NCI-H2171 (cell line): ENCODE measurements around the gene HTR2A.

Experiments used
- DNase-seq: peaks from one replicate; lab custom pipeline; 2025; lab: John Stamatoyannopoulos, UW

HTR2A gene

DNA sequence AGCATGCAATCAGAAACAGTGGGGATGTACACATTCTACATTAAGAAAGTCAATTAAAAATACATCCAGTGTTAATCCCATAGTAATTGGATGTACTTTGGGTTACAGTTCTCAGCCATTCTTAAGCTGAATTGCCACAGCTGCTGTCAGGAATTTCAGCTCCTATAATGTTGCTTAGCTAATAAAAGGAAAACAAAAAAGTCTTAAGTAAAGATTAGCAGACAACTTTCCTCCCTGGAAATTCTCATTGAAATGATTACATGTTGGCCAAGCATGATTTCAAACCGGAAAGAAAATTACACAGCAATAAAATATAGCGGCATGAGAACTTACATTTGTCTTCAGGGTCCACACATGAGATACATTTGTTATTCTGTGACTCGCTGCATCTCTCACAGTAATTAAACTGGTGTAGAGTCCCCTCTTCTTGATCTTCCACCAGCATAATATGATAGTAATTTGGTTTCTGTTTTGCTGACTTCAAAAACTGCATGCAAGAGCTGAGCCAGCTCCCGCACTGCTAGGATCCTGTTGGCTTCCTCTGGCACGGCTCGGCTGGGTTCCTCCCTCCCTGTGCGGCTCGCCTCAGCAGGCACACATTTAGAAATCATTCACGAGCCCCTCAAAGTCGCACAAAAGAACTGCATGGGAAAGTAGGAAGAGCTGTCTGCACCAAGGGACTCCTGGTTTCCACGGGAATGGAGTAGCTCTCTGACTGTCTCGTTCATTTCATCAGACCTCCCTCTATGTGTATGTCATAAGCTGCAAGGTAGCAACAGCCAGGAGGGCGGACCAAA is at the start of gene HTR2A:
TSS of gene HTR2A (minus strand) at position 713 of the 797 bp plus-strand sequence. CDS start 1,147 bp downstream, outside the sequence.
- DNase-seq: no peak

DNA sequence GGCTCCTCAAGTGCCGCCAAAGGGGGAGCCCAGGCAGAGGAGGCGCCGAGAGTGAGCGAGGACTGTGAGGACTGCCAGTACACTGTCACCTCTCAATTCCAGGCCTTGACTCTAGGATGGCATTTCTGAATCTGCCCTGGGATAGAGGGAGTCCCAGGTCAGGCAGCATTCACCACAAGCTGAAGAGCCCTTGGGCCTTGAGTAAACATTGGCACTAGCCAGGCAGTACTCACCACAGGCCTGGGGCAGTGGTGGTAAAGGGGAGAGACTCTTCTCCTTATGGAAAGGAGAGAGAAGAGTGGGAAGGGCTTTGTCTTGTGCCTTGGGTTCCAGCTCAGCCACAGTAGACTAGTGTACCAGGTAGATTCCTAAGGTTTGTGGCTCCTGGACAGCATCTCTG is 39.7 kb upstream of the HTR2A start:
- no peak for DNase-seq

DNA sequence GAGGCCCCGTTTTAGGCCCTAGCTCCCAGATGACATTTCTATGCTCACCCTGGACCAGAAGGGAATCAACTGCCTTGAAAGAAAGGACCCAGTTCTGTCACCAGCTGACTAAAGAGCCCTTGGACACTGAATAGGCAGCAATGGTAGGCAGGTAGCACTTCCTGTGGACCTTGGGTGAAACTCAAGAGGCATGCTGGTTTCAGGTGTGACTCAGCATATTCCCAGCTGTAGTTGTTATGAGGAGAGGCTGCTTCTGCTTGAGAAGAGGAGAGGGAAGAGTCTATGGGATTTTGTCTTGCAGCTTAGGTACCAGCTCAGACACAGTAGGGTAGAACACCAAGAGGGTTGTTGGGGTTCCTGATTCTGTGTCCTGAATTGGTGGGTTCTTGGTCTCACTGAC is 37.9 kb upstream of the HTR2A start:
- DNase-seq: no peak

DNA sequence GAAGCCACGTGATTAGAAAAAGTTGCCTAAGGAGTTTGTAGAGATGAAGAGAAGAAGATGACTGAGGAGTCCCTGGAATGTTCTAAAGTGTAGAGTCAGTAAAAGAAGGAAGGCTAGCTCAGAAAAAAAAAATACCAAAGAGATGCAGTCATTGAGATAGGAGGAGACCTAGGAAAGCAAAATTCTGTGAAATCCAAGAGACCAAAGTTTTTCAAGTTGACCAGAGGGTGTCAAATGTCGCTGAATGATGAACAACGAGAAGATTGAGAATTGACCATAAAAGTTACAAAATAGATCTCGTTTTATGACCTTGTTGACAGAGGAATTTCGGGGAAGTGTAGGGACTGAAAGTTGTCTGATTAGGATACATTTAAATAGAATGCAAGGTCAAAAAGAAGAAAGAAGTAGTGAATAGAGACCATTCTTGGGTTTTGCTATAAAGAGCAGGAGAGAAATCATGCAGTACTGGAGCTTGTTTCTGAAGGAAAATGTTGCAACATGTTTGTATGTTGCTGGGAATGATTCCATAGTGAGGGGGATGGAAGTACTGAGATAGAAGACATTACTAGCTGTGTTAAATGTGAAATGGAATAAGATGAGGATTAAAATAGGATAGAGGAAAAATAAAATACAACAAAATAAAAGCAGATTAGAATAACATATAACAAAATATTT is 30.2 kb upstream of the HTR2A start:
- DNase-seq: no peak

DNA sequence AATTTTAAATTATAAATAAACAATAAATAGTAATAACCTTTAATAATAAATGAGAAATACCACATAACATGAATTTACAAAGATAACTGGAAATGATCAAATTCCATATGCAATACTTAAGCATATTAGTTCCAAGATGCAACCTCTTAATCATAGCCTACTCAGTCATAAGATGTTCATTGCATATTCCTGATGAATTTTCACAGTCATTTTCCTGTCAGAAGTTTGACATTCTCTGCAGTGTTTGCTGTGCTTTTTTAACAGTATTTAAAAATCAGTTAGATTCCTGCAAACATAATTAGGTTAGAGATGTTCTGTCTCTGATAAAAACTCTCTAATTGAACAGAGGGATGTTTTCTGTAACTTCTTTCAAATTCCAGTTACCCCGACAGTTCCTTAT is 28.6 kb upstream of the HTR2A start:
- no peak for DNase-seq

DNA sequence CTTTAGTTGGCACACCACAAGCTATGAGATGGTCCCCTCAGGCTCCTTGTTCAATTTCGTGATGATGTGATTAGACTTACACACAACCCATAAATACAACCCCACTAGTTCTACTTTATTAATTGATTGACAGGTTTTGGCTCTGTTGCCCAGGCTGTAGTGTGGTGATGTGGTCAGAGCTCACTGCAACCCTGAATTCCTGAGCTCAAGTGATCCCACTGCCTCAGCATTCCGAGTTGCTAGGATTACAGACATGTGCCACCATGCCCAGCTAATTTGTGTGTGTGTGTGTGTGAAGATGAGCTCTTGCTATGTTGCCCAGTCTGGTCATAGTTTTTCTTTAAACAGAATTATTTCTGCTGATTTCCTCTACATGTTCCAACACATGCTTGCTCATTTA is 17.5 kb upstream of the HTR2A start:
- no peak for DNase-seq

DNA sequence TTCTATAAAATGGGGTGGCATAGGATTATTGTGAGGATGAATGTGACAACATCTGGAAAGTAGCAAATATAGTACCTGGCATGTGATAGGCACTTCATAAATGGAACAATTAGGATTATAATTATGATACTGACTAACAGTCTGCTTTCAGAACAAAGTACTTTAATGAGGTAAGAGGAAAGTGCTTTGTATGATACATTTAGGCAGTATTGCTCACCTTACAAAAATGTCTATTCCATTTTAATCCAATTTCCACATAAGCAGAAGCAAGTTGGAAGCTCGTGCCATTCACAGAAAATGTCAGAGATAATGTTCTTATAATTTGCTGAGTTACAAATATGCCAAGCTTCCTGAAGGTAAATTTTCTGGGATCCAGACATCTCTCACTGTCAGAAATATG is 16.9 kb upstream of the HTR2A start:
- DNase-seq: no peak

DNA sequence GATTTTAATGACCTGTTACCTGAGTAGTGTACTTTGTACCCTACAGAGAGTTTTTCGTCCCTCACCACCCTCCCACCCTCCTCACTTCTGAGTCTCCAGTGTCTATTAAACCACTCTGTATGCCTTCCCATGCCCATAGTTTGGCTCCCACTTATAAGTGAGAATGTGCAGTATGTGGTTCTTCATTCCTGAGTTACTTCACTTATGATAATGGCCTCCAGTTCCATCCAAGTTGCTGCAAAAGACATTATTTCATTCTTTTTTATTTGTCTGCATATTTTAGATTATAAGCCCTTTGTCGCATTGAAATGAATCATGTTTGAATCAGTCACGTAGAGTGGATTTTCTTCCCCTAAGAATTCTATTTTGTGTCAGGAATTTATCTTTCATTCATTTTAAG is 12.2 kb upstream of the HTR2A start:
- DNase-seq: no peak

DNA sequence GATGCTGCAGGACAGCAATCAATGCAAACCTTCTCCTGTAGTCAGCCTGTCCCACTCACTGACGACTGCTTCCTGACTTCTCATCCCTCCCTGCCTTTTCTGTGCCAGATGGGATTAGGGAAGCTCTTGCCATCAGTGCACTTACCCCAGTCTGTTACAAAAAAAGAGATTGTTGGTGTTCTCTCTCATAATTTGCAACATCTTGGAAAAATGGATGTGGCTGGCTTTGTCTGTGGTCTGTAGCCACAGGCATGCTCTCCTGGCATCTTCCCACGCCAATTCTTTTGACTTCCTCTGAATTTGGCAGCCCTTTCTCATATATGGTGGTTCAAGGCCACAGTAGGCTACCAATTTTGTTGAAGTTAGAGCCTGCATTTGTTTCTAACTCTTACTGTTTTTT is 11.6 kb upstream of the HTR2A start:
- DNase-seq: no peak

DNA sequence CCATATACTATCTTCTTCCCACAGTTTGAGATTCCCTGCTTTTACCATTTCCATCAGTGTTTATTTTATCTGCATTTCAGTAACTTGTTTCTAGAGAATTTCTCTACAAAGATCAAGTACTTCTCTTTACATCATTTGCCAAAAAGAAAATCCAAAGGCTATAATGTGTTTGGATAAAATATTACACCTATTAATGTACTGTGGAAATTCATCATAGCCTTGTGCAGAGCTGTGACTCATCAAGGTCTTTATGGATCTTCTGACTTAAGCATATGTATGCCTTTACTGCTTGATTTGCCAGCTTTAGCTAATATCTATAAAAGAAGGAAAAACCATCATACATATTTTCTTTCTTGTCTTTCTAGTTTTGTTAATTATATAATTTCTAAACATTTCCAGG is 9.6 kb upstream of the HTR2A start:
- no peak for DNase-seq

DNA sequence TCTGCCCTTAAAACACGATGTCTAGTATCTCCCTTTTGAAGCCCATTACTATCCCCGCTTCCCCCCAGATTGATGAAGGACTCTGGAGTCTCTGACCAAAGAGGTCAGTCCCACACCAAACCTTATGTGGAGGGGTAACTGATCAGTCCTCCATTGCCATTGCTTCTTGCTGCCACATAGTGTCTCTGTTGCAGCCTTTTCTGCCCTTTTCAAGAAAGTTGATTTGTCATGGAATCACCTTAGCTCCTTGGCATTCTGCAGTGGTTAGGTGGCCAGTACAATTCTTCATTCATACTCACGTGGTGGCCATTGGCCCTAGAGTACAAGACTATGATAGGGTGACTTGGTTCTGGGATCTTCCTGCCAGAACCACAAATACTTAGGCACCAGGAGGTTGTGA is 8.4 kb upstream of the HTR2A start:
- DNase-seq: no peak

DNA sequence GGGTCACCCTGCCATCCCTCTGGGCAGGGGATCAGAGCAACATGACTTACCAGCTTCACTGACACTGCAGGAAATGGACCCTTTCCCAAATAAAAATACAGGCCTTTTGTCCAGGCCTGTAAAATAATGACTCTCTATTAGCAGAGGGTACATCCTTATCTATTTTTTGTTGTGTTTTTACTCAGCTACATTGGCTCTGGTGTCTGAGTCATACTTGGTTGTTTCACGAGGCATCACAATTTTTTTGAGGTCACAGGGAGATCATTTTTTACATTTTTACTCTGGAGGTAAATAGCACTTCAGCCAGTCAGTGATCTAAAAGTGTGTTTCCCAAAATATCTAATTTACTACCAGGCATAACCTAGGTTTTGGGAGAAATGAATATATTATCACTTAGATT is 6.9 kb upstream of the HTR2A start:
- no peak for DNase-seq

DNA sequence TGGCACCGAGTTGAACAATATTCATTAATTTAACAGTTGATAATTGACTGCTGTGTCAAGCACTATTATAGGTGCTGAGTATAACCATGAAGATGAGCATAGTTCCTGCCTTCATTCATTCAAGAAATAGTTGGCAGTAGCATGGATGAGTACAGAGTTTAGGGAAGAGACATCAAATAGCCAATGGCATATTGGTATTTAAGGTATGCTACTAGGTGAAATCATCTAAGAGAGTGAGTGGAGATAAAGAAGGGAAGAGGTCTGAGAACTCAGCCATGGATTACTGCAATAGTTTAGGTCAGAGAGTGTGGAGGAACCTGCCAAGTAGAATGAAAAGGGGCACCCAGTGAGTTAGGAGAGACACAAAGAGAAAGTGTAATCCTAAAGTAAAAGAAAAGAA is 4.9 kb upstream of the HTR2A start:
- DNase-seq: no peak

DNA sequence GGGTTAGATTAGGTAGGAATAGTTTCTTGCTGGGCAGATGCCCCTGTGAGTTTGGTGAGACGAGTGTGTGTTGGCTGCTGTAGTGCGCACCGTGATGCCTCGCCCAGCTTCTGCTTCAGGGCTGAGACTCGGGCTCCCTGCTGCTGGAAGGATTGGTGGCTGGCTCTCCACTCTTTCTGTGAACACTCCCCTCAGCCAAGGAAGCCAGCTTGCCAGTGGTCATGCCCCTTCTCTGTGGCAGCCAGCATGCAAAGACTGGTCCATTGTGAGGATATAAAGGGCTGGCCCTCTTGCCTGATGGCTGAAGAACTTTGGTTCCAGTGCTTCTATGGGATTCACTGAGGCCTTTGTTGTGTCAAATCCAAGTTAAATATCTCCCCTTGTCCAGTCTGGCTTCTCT is 2.9 kb upstream of the HTR2A start:
- no peak for DNase-seq

DNA sequence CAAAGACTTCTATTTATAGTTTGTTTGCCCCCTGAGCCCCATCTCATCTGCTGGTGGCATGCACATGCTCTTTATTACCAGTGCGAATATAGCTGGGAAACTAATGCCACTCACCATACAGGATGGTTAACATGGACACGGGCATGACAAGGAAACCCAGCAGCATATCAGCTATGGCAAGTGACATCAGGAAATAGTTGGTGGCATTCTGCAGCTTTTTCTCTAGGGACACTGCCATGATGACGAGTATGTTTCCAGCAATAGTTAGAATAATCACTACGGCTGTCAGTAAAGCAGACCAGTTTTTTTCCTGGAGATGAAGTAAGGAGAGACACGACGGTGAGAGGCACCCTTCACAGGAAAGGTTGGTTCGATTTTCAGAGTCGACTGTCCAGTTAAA is 1.5 kb downstream of the HTR2A start:
- no peak for DNase-seq

DNA sequence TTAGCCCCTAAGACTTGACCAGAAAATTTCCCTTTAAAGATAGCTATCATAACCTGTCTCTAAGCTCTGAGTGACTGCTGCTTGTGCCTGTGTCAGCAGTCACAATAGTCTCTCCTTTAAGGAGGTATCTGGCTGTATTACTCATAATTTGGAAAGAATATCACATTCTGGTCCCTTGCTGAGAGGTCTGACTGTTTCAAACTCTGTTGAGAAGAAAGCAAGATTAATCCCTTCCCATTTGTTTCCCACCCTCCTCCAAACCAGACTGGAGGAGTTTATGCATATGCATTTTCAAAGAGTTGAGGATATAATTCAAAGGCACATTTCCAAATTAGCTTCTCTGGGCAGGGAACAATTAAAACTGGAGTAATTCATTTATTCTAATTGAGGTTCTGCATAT is 2.3 kb downstream of the HTR2A start:
- no peak for DNase-seq

DNA sequence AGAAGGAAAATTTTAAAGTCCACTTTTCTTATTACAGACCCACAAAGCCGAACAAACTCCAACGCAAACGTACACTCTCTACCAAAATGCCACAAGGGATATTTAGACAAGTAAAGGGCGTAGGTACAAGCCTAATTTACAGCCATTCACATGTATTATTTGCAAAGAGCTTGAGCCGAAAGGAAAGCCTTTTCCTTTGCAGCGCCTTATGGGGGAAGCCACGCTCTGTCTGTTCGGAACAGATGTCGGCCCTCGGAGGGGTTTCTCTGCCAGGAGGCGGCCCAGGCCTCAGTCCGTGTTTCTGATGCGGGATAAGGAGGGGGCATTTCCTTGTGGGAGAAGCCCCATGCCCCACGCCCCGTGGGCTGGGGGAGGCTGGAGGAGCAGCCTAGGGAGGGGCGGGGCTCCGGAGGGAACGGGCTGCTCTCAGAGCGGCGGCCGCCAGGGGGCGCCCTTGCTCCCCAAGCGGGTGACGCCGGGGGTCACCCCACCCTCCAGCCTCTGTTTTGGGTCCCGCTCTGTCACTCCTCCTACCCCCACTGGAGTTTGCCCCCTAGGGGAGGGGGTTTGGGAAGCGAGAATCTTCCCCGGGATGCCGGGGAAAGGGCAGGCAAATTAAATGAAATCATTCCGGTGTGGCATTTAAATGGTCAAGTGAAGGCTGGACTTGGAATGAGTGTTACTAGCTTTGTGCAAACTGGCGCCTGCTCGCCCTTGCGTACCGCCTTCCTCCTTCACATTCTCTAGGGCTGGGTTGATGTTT is 2.9 kb downstream of the HTR2A start:
- DNase-seq: no peak

DNA sequence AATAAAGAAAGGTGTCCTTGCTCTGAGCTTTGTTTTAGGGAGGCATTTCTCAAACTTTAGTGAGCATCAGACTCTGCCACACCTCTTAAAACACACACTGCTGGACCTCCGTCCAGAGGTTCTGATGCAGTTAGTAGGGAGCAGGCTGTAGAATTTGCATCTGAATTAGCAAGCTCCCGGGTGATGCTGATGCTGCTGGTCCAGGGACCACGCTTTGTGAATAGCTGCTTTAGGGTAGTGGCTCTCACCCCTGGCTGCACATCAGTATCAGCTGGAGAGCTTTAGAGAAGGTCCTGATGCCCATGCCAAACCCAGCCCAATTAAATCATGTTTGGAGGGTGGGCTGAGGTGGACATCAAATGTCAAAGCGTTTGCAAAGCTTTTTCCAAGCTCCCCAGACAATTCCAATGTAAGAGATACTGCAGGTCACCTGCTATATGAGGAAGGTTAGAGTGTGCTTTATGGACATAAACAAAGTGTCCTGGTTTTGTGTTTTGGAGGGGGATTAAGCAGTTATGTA is 3.6 kb downstream of the HTR2A start:
- DNase-seq: no peak

DNA sequence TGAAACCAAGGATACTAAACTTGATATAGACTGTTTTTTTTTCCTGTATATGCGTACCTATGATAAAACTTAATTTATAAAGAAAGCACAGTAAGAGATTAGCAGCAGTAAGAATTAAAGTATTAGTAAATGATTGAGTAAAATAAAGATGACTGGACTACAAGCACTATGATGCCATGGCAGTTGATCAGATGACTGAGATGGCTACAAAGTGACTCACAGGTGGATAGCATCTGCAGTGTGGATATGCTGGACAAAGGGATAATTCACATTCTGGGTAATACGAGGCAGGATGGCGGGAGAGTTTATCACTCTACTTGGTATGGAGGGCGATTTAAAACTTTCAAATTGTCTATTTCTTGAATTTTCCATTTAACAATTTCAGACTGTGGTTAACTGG is 11.8 kb downstream of the HTR2A start:
- no peak for DNase-seq

DNA sequence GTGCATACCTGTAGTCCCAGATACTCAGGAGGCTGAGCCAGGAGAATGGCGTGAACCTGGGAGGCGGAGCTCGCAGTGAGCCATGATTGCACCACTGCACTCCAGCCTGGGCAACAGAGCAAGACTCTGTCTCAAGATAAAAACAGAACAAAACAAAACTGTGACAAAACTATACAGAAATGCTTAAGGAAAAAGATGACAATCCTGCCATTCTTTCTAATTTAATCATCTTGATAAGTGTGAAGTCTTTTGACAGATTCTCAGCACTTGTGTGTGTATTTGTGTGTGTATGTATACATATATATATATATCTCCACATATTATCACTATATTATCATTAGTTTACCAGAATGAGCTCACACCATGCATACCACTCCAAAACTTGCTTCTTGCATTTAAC is 12.3 kb downstream of the HTR2A start:
- DNase-seq: no peak

DNA sequence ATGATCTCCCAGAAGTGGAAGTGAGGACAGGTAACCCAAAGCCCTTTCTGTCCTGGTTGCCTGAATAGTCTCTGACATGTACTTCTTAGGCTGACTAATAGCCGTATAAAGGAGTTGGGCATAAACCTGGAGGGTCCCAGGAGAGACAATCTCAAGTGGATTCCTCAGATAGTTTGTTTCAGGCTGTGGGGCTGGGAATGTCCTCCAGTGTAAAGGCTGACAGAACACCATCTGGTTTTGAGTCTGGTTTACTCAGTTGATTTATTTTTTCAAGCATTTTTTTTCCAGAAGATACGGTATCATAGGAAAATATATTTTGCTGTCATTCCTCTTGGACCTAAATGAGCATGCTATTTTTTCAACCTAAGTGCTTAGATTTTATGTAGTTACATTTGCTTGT is 15.2 kb downstream of the HTR2A start:
- no peak for DNase-seq

DNA sequence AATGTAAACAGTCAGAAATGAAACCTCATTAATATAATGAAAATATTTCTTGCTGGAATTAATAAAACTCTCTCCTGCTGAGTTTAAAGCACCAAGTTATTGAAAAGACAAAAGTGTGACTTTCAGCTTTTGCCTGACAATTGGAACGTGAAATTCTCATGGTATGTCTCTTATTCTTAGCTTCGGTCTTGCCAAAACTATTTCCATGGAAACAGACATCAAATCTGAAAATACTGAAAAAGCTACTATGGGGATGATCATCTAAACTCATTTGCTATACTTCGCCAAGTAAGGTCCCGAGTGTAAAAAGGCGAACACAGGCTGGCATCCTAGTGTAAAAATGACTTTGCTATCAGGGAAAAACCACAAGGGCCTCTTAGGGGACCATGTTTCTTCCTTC is 22.8 kb downstream of the HTR2A start:
- no peak for DNase-seq

DNA sequence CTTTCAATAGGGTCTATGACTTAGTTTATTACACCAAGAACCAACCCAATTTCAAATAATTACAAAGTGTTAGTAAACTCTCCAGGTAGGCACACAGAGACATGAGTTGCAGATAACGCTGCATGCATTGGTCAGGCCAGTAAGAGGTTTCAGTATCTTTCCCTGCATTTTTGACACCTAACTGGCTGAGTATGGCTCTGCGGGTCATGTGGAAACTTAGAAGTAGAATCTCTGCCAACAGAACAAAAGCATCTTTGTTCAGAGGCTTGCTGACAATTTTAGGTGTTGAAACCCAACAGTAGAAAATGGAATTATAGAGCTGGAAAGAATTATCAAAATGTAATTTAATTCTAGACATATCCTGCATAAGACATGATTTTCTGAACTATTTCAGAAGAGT is 25.3 kb downstream of the HTR2A start:
- no peak for DNase-seq
